Endothelial cell of umbilical vein (primary cell): ENCODE data around the gene CUZD1. TPM values are rescaled to one million over a fixed set of nuclear protein-coding genes. Genes with fewer than 3 reads are reported as not detected.

Source experiments
- BruUV-seq: library from RNA; stranded (reverse); fragments of 400-500 nt; replicated peaks from 2 replicates; lab custom pipeline; 2021; lab: Mats Ljungman, UMichigan
- CTCF ChIA-PET: fragments of 300-600, 350-600 bp; sonication (Branson Sonifier 250); formaldehyde crosslinking; loops from one replicate; lab custom pipeline; 2021; ENCODE audit warnings: antibody characterized with exemption, inconsistent platforms; lab: Charles Lee
- POLR2A ChIA-PET: fragments of 300-600, 350-600 bp; sonication (Branson Sonifier 250); formaldehyde crosslinking; loops from one replicate; lab custom pipeline; 2021; ENCODE audit warnings: antibody characterized with exemption, inconsistent platforms; lab: Charles Lee
- DNase-seq: peaks from one replicate; pipeline ENCODE4 v3.0.0-alpha.2; 2011; ENCODE audit warnings: low read depth, low spot score
- FAIRE-seq: peaks from 2 replicates; lab custom pipeline; 2011; peaks lifted over from hg19 to GRCh38; lab: Jason Lieb, UNC
- H2AFZ ChIP-seq: 2 replicates; pipeline ENCODE4 v1.6.0; 2012; ENCODE audit warnings: low read depth, low read length, control low read depth, inconsistent platforms
- H3K27ac ChIP-seq: 2 replicates; pipeline ENCODE4 v1.5.1; 2011; ENCODE audit warnings: low read depth, mild to moderate bottlenecking, control low read depth, low read length, moderate library complexity; ENCODE audit not compliant: insufficient read depth
- H3K27me3 ChIP-seq, 2 experiments: 2 replicates each; pipeline versions ENCODE4 v1.6.0 to v1.6.1; 2011; ENCODE audit warnings: low read length in 2 of 2, mixed read lengths in 1 of 2; ENCODE audit not compliant: control insufficient read depth in 2 of 2, insufficient read depth in 2 of 2
- H3K36me3 ChIP-seq, 2 experiments: 2 replicates in 1 of 2; 3 replicates in 1 of 2; pipeline ENCODE4 v1.5.1; 2011; ENCODE audit warnings: low read length in 2 of 2, mild to moderate bottlenecking in 1 of 2, moderate library complexity in 1 of 2; ENCODE audit not compliant: control insufficient read depth in 2 of 2, insufficient read depth in 2 of 2; ENCODE audit errors: extremely low read depth in 1 of 2
- H3K4me1 ChIP-seq: 3 replicates; pipeline ENCODE4 v1.5.1; 2011; ENCODE audit warnings: mild to moderate bottlenecking, low read length; ENCODE audit not compliant: control insufficient read depth, insufficient read depth; ENCODE audit errors: extremely low read depth
- H3K4me2 ChIP-seq: 2 replicates; pipeline ENCODE4 v1.6.1; 2011; ENCODE audit warnings: low read length, control low read depth, mixed read lengths; ENCODE audit not compliant: insufficient read depth
- H3K4me3 ChIP-seq, 3 experiments: fragments of 200-600 bp in 1 of 3; sonication (generic), shearing (Covaris generic) in 1 of 3; replicated peaks in 1 of 3; 2 replicates each; pipeline ENCODE4 v1.5.1; 2011 to 2016; ENCODE audit warnings: control low read depth in 3 of 3, low read length in 3 of 3, mild to moderate bottlenecking in 2 of 3, inconsistent platforms in 1 of 3, low read depth in 1 of 3, moderate library complexity in 1 of 3; ENCODE audit not compliant: insufficient read depth in 1 of 3
- H3K79me2 ChIP-seq: 2 replicates; pipeline ENCODE4 v1.6.0; 2012; ENCODE audit warnings: low read length, inconsistent platforms; ENCODE audit not compliant: control insufficient read depth, insufficient read depth
- H3K9ac ChIP-seq: replicated peaks from 2 replicates; pipeline ENCODE3; 2011; ENCODE audit warnings: low read length, control low read depth; ENCODE audit not compliant: insufficient read depth; ENCODE audit errors: extremely low read depth
- H3K9me1 ChIP-seq: replicated peaks from 3 replicates; pipeline ENCODE4 v1.6.0; 2011; ENCODE audit warnings: mild to moderate bottlenecking, low read length; ENCODE audit not compliant: control insufficient read depth, insufficient read depth; ENCODE audit errors: extremely low read depth
- H3K9me3 ChIP-seq: replicated peaks from 2 replicates; pipeline ENCODE4 v1.5.1; 2012; ENCODE audit warnings: low read length, inconsistent platforms; ENCODE audit not compliant: control insufficient read depth, insufficient read depth
- H4K20me1 ChIP-seq: replicated peaks from 2 replicates; pipeline ENCODE3; 2011; ENCODE audit warnings: mild to moderate bottlenecking, low read length; ENCODE audit not compliant: control insufficient read depth, insufficient read depth; ENCODE audit errors: extremely low read depth
- EZH2 ChIP-seq: IDR thresholded peaks from 2 replicates; pipeline ENCODE4 v1.6.1; 2012; ENCODE audit warnings: borderline replicate concordance, low read depth, mild to moderate bottlenecking, moderate library complexity, low read length, inconsistent platforms; ENCODE audit not compliant: severe bottlenecking
- FOS ChIP-seq: IDR thresholded peaks from 2 replicates; pipeline ENCODE4 v1.6.1; 2011; ENCODE audit warnings: mild to moderate bottlenecking, low read length, moderate library complexity, borderline replicate concordance; ENCODE audit not compliant: insufficient read depth
- GATA2 ChIP-seq: IDR thresholded peaks from 2 replicates; pipeline ENCODE4 v1.7.0; 2011; ENCODE audit warnings: low read depth, mild to moderate bottlenecking, moderate library complexity, mixed read lengths, low read length; ENCODE audit not compliant: insufficient read length, insufficient read depth
- JUN ChIP-seq: IDR thresholded peaks from 2 replicates; pipeline ENCODE4 v1.6.1; 2011; ENCODE audit warnings: borderline replicate concordance, low read depth; ENCODE audit not compliant: insufficient read length, insufficient read depth
- MAX ChIP-seq: IDR thresholded peaks from 2 replicates; pipeline ENCODE4 v1.6.1; 2011; ENCODE audit not compliant: insufficient read depth, insufficient read length
- MYC ChIP-seq: IDR thresholded peaks from one replicate; pipeline ENCODE4 v1.6.1; 2011; ENCODE audit warnings: mild to moderate bottlenecking, low read depth, low read length
- POLR2A ChIP-seq: IDR thresholded peaks from 2 replicates; pipeline ENCODE4 v1.6.1; 2012; ENCODE audit warnings: low read depth, mild to moderate bottlenecking, control low read depth, low read length
- POLR2AphosphoS5 ChIP-seq: IDR thresholded peaks from 2 replicates; pipeline ENCODE4 v1.6.1; 2012; ENCODE audit warnings: low read depth, mild to moderate bottlenecking, control low read depth, low read length, moderate library complexity; ENCODE audit not compliant: insufficient read depth
- dilution Hi-C: fragments of 300-500 bp; cut with MboI; formaldehyde crosslinking; loops from one replicate; pipeline ENCODE4 v1.15.0; 2019; ENCODE audit warnings: low sequenced_read_pairs; ENCODE audit not compliant: extremely low pct_ligation_motif_present
- intact Hi-C: fragments of 100-400 bp; cut with micrococcal nuclease; formaldehyde crosslinking; loops from one replicate; pipeline ENCODE4 v1.10.0; 2022
- polyA plus RNA-seq, 4 experiments: library from polyadenylated mRNA; depleted of rRNA in 3 of 4; stranded (reverse) in 3 of 4; unstranded in 1 of 4; fragments of >200 nt; gene quantifications; 2 replicates each; pipeline versions ENCODE4 v1.2.1 to v1.2.3, GENCODE V29; 2011 to 2012; ENCODE audit warnings: missing spikeins in 1 of 4
- total RNA-seq: library from RNA; stranded (reverse); gene quantifications from 2 replicates; pipeline ENCODE4 v1.2.3, GENCODE V29; 2021
- TF ChIP-seq, protein P1 (sequence below), 2 donors: IDR thresholded peaks; 1 replicate in 1 of 2; 2 replicates in 1 of 2; pipeline ENCODE4 v1.5.1; 2011; ENCODE audit warnings: low read length in 2 of 2, mild to moderate bottlenecking in 2 of 2, moderate library complexity in 2 of 2, control low read depth in 1 of 2, inconsistent platforms in 1 of 2, low read depth in 1 of 2; ENCODE audit not compliant: insufficient read depth in 1 of 2; ENCODE audit errors: extremely low read depth in 1 of 2

CUZD1 gene
- total and polyA plus RNA-seq, 2 donors (not counting 3 experiments of a cell fraction or from before 2014, with no cell fraction given), result 1.1 to 1.4 TPM

GRCh38 chr10:122864194-122864592 lies 18.5 kb upstream of the CUZD1 start:
- H3K9ac ChIP-seq, result no peak overlapping the region
- no TSS peak for BruUV-seq
- H3K27me3 ChIP-seq, result no peaks in the 10 kb centered on the region
- no peak for FAIRE-seq
- ChIA-PET POLR2A (no interaction called here), CTCF (interaction anchor here (1.3 kb wide), 1 partner anchor 9 kb away, joined by 3 read pairs; no protein-coding TSS in a partner anchor)
- H3K4me2 ChIP-seq, result no peak overlapping the region
- H3K36me3 ChIP-seq, result no peaks in the 10 kb centered on the region
- no peak overlapping the region for H3K4me3 ChIP-seq
- intact Hi-C loops, result loop anchor here (10.0 kb wide), 1 partner anchor 489 kb away; the partner anchor contains the start of gene PLEKHA1
- no peaks in the 10 kb centered on the region for H3K9me1 ChIP-seq
- peaks cover 50% of the 10 kb centered on the region for H3K79me2 ChIP-seq
- H3K4me1 ChIP-seq, result peaks cover 40% of the 10 kb centered on the region
- H4K20me1 ChIP-seq, result no peaks in the 10 kb centered on the region
- no peak for DNase-seq
- H2AFZ ChIP-seq, result no peak overlapping the region
- no peak for TF ChIP-seq FOS
- TF ChIP-seq JUN, result no peak
- TF ChIP-seq, protein P1, sequence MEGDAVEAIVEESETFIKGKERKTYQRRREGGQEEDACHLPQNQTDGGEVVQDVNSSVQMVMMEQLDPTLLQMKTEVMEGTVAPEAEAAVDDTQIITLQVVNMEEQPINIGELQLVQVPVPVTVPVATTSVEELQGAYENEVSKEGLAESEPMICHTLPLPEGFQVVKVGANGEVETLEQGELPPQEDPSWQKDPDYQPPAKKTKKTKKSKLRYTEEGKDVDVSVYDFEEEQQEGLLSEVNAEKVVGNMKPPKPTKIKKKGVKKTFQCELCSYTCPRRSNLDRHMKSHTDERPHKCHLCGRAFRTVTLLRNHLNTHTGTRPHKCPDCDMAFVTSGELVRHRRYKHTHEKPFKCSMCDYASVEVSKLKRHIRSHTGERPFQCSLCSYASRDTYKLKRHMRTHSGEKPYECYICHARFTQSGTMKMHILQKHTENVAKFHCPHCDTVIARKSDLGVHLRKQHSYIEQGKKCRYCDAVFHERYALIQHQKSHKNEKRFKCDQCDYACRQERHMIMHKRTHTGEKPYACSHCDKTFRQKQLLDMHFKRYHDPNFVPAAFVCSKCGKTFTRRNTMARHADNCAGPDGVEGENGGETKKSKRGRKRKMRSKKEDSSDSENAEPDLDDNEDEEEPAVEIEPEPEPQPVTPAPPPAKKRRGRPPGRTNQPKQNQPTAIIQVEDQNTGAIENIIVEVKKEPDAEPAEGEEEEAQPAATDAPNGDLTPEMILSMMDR (IDR thresholded peaks at IDR 0.05; ENCODE audit: extremely low read depth in 1 of 2, insufficient read depth in 1 of 2, low read depth in 1 of 2, low read length in 2 of 2), result no peak
- TF ChIP-seq EZH2, result no peak
- no peak for TF ChIP-seq GATA2
- TF ChIP-seq MYC, result no peak
- TF ChIP-seq MAX, result no peak
- no peak for TF ChIP-seq POLR2AphosphoS5
- TF ChIP-seq POLR2A, result no peak
- no peaks in the 10 kb centered on the region for H3K9me3 ChIP-seq
- dilution Hi-C loops, result no loop called here
- peak overlapping the region; percentile 80 for H3K27ac ChIP-seq
